ENCODE measurements around the gene SPATA19.

The SPATA19 gene

GRCh38 chr11:133809569-133810491 lies 35.5 kb downstream of the SPATA19 start:
- TF ChIP-seq, protein P1, sequence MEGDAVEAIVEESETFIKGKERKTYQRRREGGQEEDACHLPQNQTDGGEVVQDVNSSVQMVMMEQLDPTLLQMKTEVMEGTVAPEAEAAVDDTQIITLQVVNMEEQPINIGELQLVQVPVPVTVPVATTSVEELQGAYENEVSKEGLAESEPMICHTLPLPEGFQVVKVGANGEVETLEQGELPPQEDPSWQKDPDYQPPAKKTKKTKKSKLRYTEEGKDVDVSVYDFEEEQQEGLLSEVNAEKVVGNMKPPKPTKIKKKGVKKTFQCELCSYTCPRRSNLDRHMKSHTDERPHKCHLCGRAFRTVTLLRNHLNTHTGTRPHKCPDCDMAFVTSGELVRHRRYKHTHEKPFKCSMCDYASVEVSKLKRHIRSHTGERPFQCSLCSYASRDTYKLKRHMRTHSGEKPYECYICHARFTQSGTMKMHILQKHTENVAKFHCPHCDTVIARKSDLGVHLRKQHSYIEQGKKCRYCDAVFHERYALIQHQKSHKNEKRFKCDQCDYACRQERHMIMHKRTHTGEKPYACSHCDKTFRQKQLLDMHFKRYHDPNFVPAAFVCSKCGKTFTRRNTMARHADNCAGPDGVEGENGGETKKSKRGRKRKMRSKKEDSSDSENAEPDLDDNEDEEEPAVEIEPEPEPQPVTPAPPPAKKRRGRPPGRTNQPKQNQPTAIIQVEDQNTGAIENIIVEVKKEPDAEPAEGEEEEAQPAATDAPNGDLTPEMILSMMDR (conservative IDR thresholded peaks at IDR 0.05; ENCODE audit: low read depth, low read length), result no peak
- no peak for DNase-seq (ENCODE audit: low read depth)
- no peak overlapping the region for H3K4me3 ChIP-seq (ENCODE audit: low read length)

DNA sequence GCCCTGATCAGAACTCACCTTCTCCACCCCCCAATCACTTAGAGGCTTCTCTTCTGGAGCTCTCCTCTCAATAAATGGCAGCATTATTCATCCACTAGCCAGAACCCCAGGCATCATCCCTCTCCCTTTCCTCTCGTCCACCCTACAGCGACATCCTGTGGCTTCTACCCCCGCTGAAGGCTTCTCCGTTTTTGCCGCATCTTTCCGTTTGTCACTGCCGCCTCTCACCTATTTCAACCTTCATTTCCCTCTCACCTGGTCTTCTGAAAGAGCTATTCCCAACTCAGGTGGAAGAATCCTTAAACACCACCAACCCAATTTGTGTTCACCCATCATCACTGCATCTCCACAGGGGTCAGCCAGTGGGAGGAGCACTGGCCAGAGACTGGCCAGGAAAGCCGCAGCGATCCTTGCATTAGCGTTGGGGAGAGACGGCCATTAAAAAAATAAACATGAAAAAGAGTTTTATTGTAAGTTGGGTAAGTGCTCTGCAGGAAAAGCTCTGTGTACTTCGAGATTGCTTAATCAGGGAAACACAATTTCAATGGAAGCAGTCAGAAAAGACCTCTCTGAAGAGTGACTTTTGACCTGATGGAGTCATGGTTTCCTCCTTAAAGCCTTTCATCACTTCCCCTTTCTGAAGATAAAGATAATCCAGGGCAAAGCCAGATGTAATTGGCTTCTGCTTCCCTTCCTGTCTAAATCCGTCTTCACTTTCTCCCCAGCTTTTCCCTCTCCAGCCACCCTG lies 36.7 kb downstream of the SPATA19 start:
- TF ChIP-seq, protein P1 (conservative IDR thresholded peaks at IDR 0.05; ENCODE audit: low read depth, low read length), result no peak
- H3K4me3 ChIP-seq (ENCODE audit: low read length), result no peak overlapping the region
- DNase-seq (ENCODE audit: low read depth), result no peak

GRCh38 chr11:133803026-133803425 lies 42.3 kb downstream of the SPATA19 start:
- no peak overlapping the region for H3K4me3 ChIP-seq (ENCODE audit: low read length)
- DNase-seq (ENCODE audit: low read depth), result no peak
- TF ChIP-seq, protein P1 (conservative IDR thresholded peaks at IDR 0.05; ENCODE audit: low read depth, low read length), result no peak

GRCh38 chr11:133801356-133801755 lies 44.0 kb downstream of the SPATA19 start:
- TF ChIP-seq, protein P1 (conservative IDR thresholded peaks at IDR 0.05; ENCODE audit: low read depth, low read length), result no peak
- H3K4me3 ChIP-seq (ENCODE audit: low read length), result no peak overlapping the region
- DNase-seq (ENCODE audit: low read depth), result no peak

GRCh38 chr11:133800666-133801065 lies 44.6 kb downstream of the SPATA19 start:
- H3K4me3 ChIP-seq (ENCODE audit: low read length), result no peak overlapping the region
- TF ChIP-seq, protein P1 (conservative IDR thresholded peaks at IDR 0.05; ENCODE audit: low read depth, low read length), result no peak
- DNase-seq (ENCODE audit: low read depth), result no peak

- no peak overlapping the region for H3K4me3 ChIP-seq (ENCODE audit: low read length)
- no peak for DNase-seq (ENCODE audit: low read depth)
- TF ChIP-seq, protein P1 (conservative IDR thresholded peaks at IDR 0.05; ENCODE audit: low read depth, low read length), result no peak
These were observed 47.8 kb downstream of the SPATA19 start for GRCh38 chr11:133797554-133797953.

Measured in retinal pigment epithelial cell (primary cell).